HEK293 (cell line): ENCODE data around the gene ZNF614.

Experiments
- CTCF ChIA-PET: fragments of 350-600 bp; formaldehyde crosslinking; extraction: SDS; loops from one replicate; lab custom pipeline; 2021; ENCODE audit warnings: antibody characterized with exemption; lab: Yijun Ruan, JAX
- POLR2A ChIA-PET: fragments of 300-600 bp; formaldehyde crosslinking; extraction: SDS; loops from one replicate; lab custom pipeline; 2020; ENCODE audit warnings: antibody characterized with exemption, inconsistent platforms; lab: Yijun Ruan, JAX
- H3K27ac ChIP-seq: fragments of 200-500 bp; sonication (Bioruptor generic); 2 replicates; pipeline ENCODE4 v1.5.1; 2014; ENCODE audit warnings: low read depth, low read length, control low read depth, inconsistent platforms; ENCODE audit errors: extremely low read depth
- H3K36me3 ChIP-seq, 2 experiments: fragments of 200-500 bp in 1 of 2; sonication (Bioruptor generic) in 1 of 2; 1 replicate in 1 of 2; 2 replicates in 1 of 2; pipeline ENCODE4 v1.5.1; 2014 to 2017; ENCODE audit warnings: inconsistent platforms in 2 of 2, low read length in 2 of 2; ENCODE audit not compliant: control insufficient read depth in 2 of 2, insufficient read depth in 1 of 2
- H3K4me1 ChIP-seq: fragments of 200-500 bp; sonication (Bioruptor generic); 2 replicates; pipeline ENCODE4 v1.5.1; 2014; ENCODE audit warnings: mild to moderate bottlenecking, low read length, inconsistent platforms; ENCODE audit not compliant: control insufficient read depth, insufficient read depth
- H3K4me3 ChIP-seq: 2 replicates; pipeline ENCODE4 v1.5.1; 2011; ENCODE audit warnings: low read depth, mild to moderate bottlenecking, control low read depth, low read length, moderate library complexity
- H3K9me3 ChIP-seq: fragments of 200-500 bp; sonication (Bioruptor generic); 2 replicates; pipeline ENCODE4 v1.5.1; 2014; ENCODE audit warnings: low read depth, low read length, inconsistent platforms; ENCODE audit not compliant: control insufficient read depth, insufficient read depth
- ELK4 ChIP-seq: IDR thresholded peaks from 2 replicates; pipeline ENCODE4 v1.6.1; 2011; ENCODE audit warnings: mild to moderate bottlenecking, low read depth, low read length, borderline replicate concordance
- KLF10 ChIP-seq: fragments of 450-650 bp; IDR thresholded peaks from 2 replicates; pipeline ENCODE4 v1.5.1; 2018; ENCODE audit warnings: missing biosample characterization, mild to moderate bottlenecking, missing genetic modification characterization
- MZF1 ChIP-seq: fragments of 450-650 bp; formaldehyde crosslinking; IDR thresholded peaks from 2 replicates; pipeline ENCODE4 v1.5.1; 2017; ENCODE audit warnings: missing biosample characterization, missing genetic modification characterization, borderline replicate concordance
- OSR2 ChIP-seq: fragments of 450-650 bp; formaldehyde crosslinking; IDR thresholded peaks from 2 replicates; pipeline ENCODE4 v1.5.1; 2016; ENCODE audit warnings: missing biosample characterization, missing genetic modification characterization
- PRDM2 ChIP-seq: fragments of 450-650 bp; formaldehyde crosslinking; IDR thresholded peaks from 2 replicates; pipeline ENCODE4 v1.5.1; 2016; ENCODE audit warnings: missing biosample characterization, missing genetic modification characterization, borderline replicate concordance
- ZBTB10 ChIP-seq: fragments of 450-650 bp; formaldehyde crosslinking; IDR thresholded peaks from 2 replicates; pipeline ENCODE4 v1.5.1; 2016; ENCODE audit warnings: missing biosample characterization, missing genetic modification characterization
- ZEB2 ChIP-seq: fragments of 450-650 bp; formaldehyde crosslinking; IDR thresholded peaks from 2 replicates; pipeline ENCODE4 v1.5.1; 2016; ENCODE audit warnings: missing biosample characterization, missing genetic modification characterization
- ZNF16 ChIP-seq: fragments of 450-650 bp; formaldehyde crosslinking; IDR thresholded peaks from 2 replicates; pipeline ENCODE4 v1.5.1; 2016; ENCODE audit warnings: low read depth, missing biosample characterization, missing genetic modification characterization
- ZNF202 ChIP-seq: fragments of 450-650 bp; formaldehyde crosslinking; IDR thresholded peaks from 2 replicates; pipeline ENCODE4 v1.5.1; 2016; ENCODE audit warnings: missing biosample characterization, missing genetic modification characterization, borderline replicate concordance
- ZNF274 ChIP-seq, 2 experiments: fragments of 200-500 bp in 1 of 2; fragments of 450-650 bp in 1 of 2; sonication (Bioruptor generic) in 1 of 2; formaldehyde crosslinking in 1 of 2; IDR thresholded peaks; 2 replicates each; pipeline versions ENCODE4 v1.5.1 to v1.6.1; 2014 to 2016; ENCODE audit warnings: borderline replicate concordance in 1 of 2, inconsistent platforms in 1 of 2, low read length in 1 of 2, missing biosample characterization in 1 of 2, missing genetic modification characterization in 1 of 2
- ZNF37A ChIP-seq: fragments of 450-650 bp; IDR thresholded peaks from 2 replicates; pipeline ENCODE4 v1.5.1; 2018; ENCODE audit warnings: missing biosample characterization, missing genetic modification characterization
- ZNF449 ChIP-seq: fragments of 450-650 bp; formaldehyde crosslinking; IDR thresholded peaks from 2 replicates; pipeline ENCODE4 v1.5.1; 2017; ENCODE audit warnings: missing biosample characterization, mild to moderate bottlenecking, missing genetic modification characterization, moderate library complexity
- ZNF571 ChIP-seq: fragments of 450-650 bp; formaldehyde crosslinking; IDR thresholded peaks from 2 replicates; pipeline ENCODE4 v1.5.0; 2017; ENCODE audit warnings: missing biosample characterization, missing genetic modification characterization
- ZNF624 ChIP-seq: fragments of 450-650 bp; formaldehyde crosslinking; IDR thresholded peaks from 2 replicates; pipeline ENCODE4 v1.5.1; 2017; ENCODE audit warnings: missing biosample characterization, missing genetic modification characterization
- ZNF626 ChIP-seq: fragments of 450-650 bp; sonication (Bioruptor Pico); formaldehyde crosslinking; IDR thresholded peaks from 2 replicates; pipeline ENCODE4 v1.5.1; 2018; ENCODE audit warnings: missing biosample characterization, missing genetic modification characterization, inconsistent platforms
- ZNF629 ChIP-seq: fragments of 450-650 bp; formaldehyde crosslinking; IDR thresholded peaks from 2 replicates; pipeline ENCODE4 v1.5.1; 2017; ENCODE audit warnings: missing biosample characterization, missing genetic modification characterization
- ZNF664 ChIP-seq: fragments of 450-650 bp; formaldehyde crosslinking; IDR thresholded peaks from 2 replicates; pipeline ENCODE4 v1.5.1; 2016; ENCODE audit warnings: missing biosample characterization, missing genetic modification characterization
- ZNF704 ChIP-seq: fragments of 450-650 bp; formaldehyde crosslinking; IDR thresholded peaks from 2 replicates; pipeline ENCODE4 v1.5.1; 2016; ENCODE audit warnings: missing biosample characterization, missing genetic modification characterization
- ZNF785 ChIP-seq: fragments of 450-650 bp; formaldehyde crosslinking; IDR thresholded peaks from 2 replicates; pipeline ENCODE4 v1.5.1; 2016; ENCODE audit warnings: missing biosample characterization, missing genetic modification characterization
- ZSCAN23 ChIP-seq: fragments of 450-650 bp; formaldehyde crosslinking; IDR thresholded peaks from 2 replicates; pipeline ENCODE4 v1.5.1; 2016; ENCODE audit warnings: missing biosample characterization, missing genetic modification characterization

ZNF614 gene

GRCh38 chr19:52010674-52011073 is 17.5 kb downstream of the ZNF614 start (continued):
- TF ChIP-seq ELK4 (no peak), ZNF449 (tag by site-specific recombination) (no peak), ZNF16 (tag by site-specific recombination) (no peak), ZNF785 (tag by site-specific recombination) (no peak)

GRCh38 chr19:52007806-52008557 is 20.2 kb downstream of the ZNF614 start, which contains the start of gene ZNF615:
ZNF615 (minus strand) TSS chr19:52008211; CDS start chr19:52003711, 4,500 bp downstream.
- ChIA-PET CTCF (interaction anchor here (0.7 to 1.0 kb wide), 2 partner anchors 21 to 586 kb away, joined by 3 to 4 read pairs; no protein-coding TSS in a partner anchor), POLR2A (interaction anchor here (0.7 to 2.2 kb wide), 3 partner anchors 20 to 1283 kb away, joined by 3 to 7 read pairs (median 5); partner anchors contain the start of genes ZNF432 and ZNF614)
- H3K27ac ChIP-seq: peak within 1 kb of the TSS; percentile 67
- H3K4me3 ChIP-seq: peak within 1 kb of the TSS; percentile 100
- H3K4me1 ChIP-seq: no peaks in the 10 kb centered on the region
- peaks cover 9 to 22% of the 10 kb centered on the region in 2 experiments for H3K36me3 ChIP-seq
- peaks cover 8% of the 10 kb centered on the region for H3K9me3 ChIP-seq
- TF ChIP-seq ZNF202 (no peak), ZNF664 (tag by site-specific recombination) (no peak), MZF1 (tag by site-specific recombination) (0 out of 2 replicates have a peak, but pooled peaks have one; percentile 11), ZNF624 (no peak), KLF10 (tag by site-specific recombination) (no peak), ZNF449 (tag by site-specific recombination) (no peak), ZBTB10 (tag by site-specific recombination) (peak; percentile 70), ZNF571 (tag by site-specific recombination) (no peak), ZSCAN23 (tag by site-specific recombination) (no peak), ZNF629 (tag by site-specific recombination) (no peak), PRDM2 (tag by site-specific recombination) (no peak), ZNF37A (tag by site-specific recombination) (no peak), ZNF274 (IDR thresholded peaks at IDR 0.05; ENCODE audit: low read length) (no peak), ZNF274 (tag by site-specific recombination; IDR thresholded peaks at IDR 0.05; ENCODE audit: borderline replicate concordance) (no peak), ZEB2 (tag by site-specific recombination) (peak; percentile 34; the same call in 1 of the 2 replicates), OSR2 (tag by site-specific recombination) (no peak), ZNF704 (no peak), ZNF626 (tag by site-specific recombination) (no peak)
